Measurements from ENCODE around the gene ALDH1A2. TPM values are rescaled to one million over a fixed set of nuclear protein-coding genes. Genes with fewer than 3 reads are reported as not detected.

The ALDH1A2 gene
- total and polyA plus RNA-seq, 12 donors: 1.8 to 277 (median 8.3) TPM

GRCh38 chr15:58080398-58080797 is 14.9 kb upstream of the ALDH1A2 start:
- intact Hi-C loops (cut with DNase I): no loop called here
- H3K4me3 ChIP-seq: no peak overlapping the region
- H3K36me3 ChIP-seq (replicated peaks in 1 of 2): no peaks in the 10 kb centered on the region
- no peaks in the 10 kb centered on the region for H3K9me3 ChIP-seq (replicated peaks in 1 of 3)
- H3K27ac ChIP-seq: no peak overlapping the region
- TF ChIP-seq CTCF (IDR thresholded peaks at IDR 0.05) (no peak), POLR2A (IDR thresholded peaks at IDR 0.05) (no peak)
- no peaks in the 10 kb centered on the region for H3K4me1 ChIP-seq (replicated peaks in 1 of 2)
- DNase-seq: no peak
- 70 to 75% (median 74%) methylated on average over 8 of the region's 8 CpGs for WGBS, 4 donors
- H3K27me3 ChIP-seq: no peaks in the 10 kb centered on the region

DNA sequence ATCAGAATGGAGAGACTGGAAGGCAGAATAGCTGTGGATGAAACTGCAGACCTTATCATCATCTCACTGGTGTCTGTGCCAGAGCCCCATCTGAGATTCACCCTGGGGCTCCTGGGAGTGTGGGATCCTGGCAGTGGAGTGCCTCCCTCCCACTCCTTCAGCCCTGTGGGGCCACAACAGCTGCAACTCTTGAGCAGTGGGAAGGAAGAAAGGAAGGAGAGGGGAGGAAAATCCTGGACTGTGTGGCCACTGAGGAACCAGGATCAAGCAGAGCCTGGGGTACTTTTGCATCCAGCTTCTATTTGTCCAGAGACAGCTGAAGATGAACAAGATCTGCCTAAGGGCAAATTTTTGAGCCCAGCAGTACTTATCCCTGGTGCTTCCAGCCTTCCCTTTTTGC is 13.1 kb upstream of the ALDH1A2 start:
- Histone ChIP-seq H3K27ac (no peak overlapping the region), H3K27me3 (peaks cover 9% of the 10 kb centered on the region), H3K4me3 (no peak overlapping the region), H3K9me3 (replicated peaks in 1 of 3) (no peaks in the 10 kb centered on the region), H3K36me3 (replicated peaks in 1 of 2) (no peaks in the 10 kb centered on the region), H3K4me1 (replicated peaks in 1 of 2) (no peaks in the 10 kb centered on the region)
- no peak for TF ChIP-seq CTCF (IDR thresholded peaks at IDR 0.05)
- no peak for TF ChIP-seq POLR2A (IDR thresholded peaks at IDR 0.05)
- no peak for DNase-seq
- intact Hi-C loops (cut with DNase I): loop anchor here in 1 of 2 donors (10.0 kb wide), 1 partner anchor 324 kb away; no protein-coding TSS in a partner anchor

- Histone ChIP-seq H3K4me1 (replicated peaks in 1 of 2) (no peaks in the 10 kb centered on the region), H3K36me3 (replicated peaks in 1 of 2) (no peaks in the 10 kb centered on the region), H3K9me3 (replicated peaks in 1 of 3) (no peaks in the 10 kb centered on the region), H3K27ac (no peak overlapping the region), H3K4me3 (no peak overlapping the region), H3K27me3 (peaks cover 12% of the 10 kb centered on the region)
- intact Hi-C loops (cut with DNase I): loop anchor here in 1 of 2 donors (10.0 kb wide), 1 partner anchor 323 kb away; no protein-coding TSS in a partner anchor
- 13 to 35% (median 16%) methylated on average over 1 of the region's 1 CpG for WGBS, 4 donors
- no peak for DNase-seq
- TF ChIP-seq CTCF (IDR thresholded peaks at IDR 0.05) (peak in 1 of 6 experiments; percentile 9), POLR2A (IDR thresholded peaks at IDR 0.05) (no peak)
Observed at GRCh38 chr15:58077427-58077826, 11.9 kb upstream of the ALDH1A2 start.

DNA sequence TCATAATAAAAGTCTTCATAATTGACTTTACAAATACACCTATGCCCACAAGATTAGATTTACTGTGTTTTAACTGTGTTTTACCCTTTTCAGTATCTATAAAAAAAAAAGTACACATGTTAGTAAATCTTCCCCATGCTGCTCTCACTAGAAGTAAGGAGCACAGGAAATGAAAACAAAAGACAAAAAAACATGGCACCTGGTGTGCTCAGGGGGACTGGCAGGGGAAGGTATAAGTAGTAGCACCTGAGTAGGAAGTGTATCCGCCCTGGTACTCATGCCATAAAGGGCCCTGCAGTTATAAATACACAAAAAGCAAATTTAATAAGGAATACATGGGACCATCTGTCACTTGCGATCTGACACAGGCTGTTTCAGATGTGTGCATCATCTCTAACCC is 8.9 kb upstream of the ALDH1A2 start:
- no peaks in the 10 kb centered on the region for H3K36me3 ChIP-seq (replicated peaks in 1 of 2)
- intact Hi-C loops (cut with DNase I): loop anchor here in 1 of 2 donors (10.0 kb wide), 1 partner anchor 320 kb away; no protein-coding TSS in a partner anchor
- DNase-seq: no peak
- no peak for TF ChIP-seq POLR2A (IDR thresholded peaks at IDR 0.05)
- no peak for TF ChIP-seq CTCF (IDR thresholded peaks at IDR 0.05)
- H3K27me3 ChIP-seq: peaks cover 21% of the 10 kb centered on the region
- no peaks in the 10 kb centered on the region for H3K9me3 ChIP-seq (replicated peaks in 1 of 3)
- no peaks in the 10 kb centered on the region for H3K4me1 ChIP-seq (replicated peaks in 1 of 2)
- H3K27ac ChIP-seq: no peak overlapping the region
- 83 to 94% (median 92%) methylated on average over 2 of the region's 2 CpGs for WGBS, 4 donors
- H3K4me3 ChIP-seq: no peak overlapping the region

All from adrenal gland (tissue), 12 donors.